H1 (cell line): ENCODE data around the gene OR52N5. TPM values are rescaled to one million over a fixed set of nuclear protein-coding genes. Genes with fewer than 3 reads are reported as not detected.

Experiments
- NRF1 ChIP-seq: IDR thresholded peaks from 2 replicates; pipeline ENCODE4 v1.6.1; 2011; ENCODE audit warnings: mild to moderate bottlenecking, low read depth, low read length, improper control_type of control experiment
- RAD21 ChIP-seq, 2 experiments: IDR thresholded peaks in 1 of 2; conservative IDR thresholded peaks in 1 of 2; 2 replicates each; pipeline ENCODE4 v1.6.1; 2011; ENCODE audit warnings: low read depth in 2 of 2, low read length in 2 of 2, improper control_type of control experiment in 1 of 2, inconsistent platforms in 1 of 2, mild to moderate bottlenecking in 1 of 2, moderate library complexity in 1 of 2
- RBBP5 ChIP-seq: IDR thresholded peaks from 2 replicates; pipeline ENCODE4 v1.7.1; 2012; ENCODE audit warnings: low read depth, mild to moderate bottlenecking, inconsistent platforms, low read length, moderate library complexity, borderline replicate concordance
- polyA plus RNA-seq, 7 experiments: library from polyadenylated mRNA; depleted of rRNA in 3 of 7; stranded (reverse) in 5 of 7; unstranded in 2 of 7; fragments of >200 nt in 5 of 7; fragments of 200-250 nt in 2 of 7; gene quantifications; 1 replicate in 5 of 7; 2 replicates in 1 of 7; 4 replicates in 1 of 7; pipeline versions ENCODE4 v1.2.1 to v1.2.3, GENCODE V29; 2011 to 2013; ENCODE audit warnings: missing spikeins in 2 of 7, mixed read lengths in 2 of 7
- total RNA-seq: library from RNA; stranded (reverse); fragmentation: NEBNext Ultra II Directional; extraction: Animal tissue kit (Norgen Biotek cat#: 25700); gene quantifications from 2 replicates; pipeline ENCODE4 v1.2.1, GENCODE V29; 2021

Gene OR52N5
- total and polyA plus RNA-seq, 2 of the 8 experiments (the other 6 are each of a cell fraction or from before 2014, with no cell fraction given): 0.12 TPM; not detected in 1

DNA sequence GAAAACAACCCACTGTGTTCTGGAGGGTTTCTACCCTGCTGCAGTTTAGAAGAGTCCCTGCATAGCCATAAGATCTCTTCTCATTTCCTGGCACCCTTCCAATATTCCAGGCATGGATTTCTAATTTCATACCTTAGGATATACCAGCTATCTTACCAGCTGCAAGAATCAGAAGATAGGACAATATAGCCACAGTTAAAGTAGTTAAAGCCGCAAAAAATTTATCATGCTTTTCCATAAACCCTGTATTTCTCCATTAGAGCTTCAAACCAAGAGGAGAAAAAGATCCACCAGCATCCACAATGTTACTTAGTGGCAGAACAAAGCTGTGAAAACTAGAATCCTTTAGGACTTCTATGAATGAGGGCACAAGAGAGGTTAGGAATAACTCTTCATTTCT, 55.5 kb downstream of the OR52N5 start (continued):
- TF ChIP-seq NRF1: no peak
- TF ChIP-seq RAD21 (IDR thresholded peaks at IDR 0.05 in 1 of 2, conservative IDR thresholded peaks at IDR 0.05 in 1 of 2; ENCODE audit: low read depth in 2 of 2, low read length in 2 of 2): no peak
- no peak for TF ChIP-seq RBBP5
